OCI-LY7 (cell line): ENCODE measurements around the gene GRM6. TPM values are rescaled to one million over a fixed set of nuclear protein-coding genes. Genes with fewer than 3 reads are reported as not detected.

Experiments used
- BruUV-seq: library from RNA; stranded (reverse); fragments of 400-500 nt; replicated peaks from 2 replicates; lab custom pipeline; 2021; lab: Mats Ljungman, UMichigan
- CTCF ChIA-PET: fragments of 300-600 bp; sonication (Branson Sonifier 250); formaldehyde crosslinking; loops from one replicate; lab custom pipeline; 2022; ENCODE audit warnings: antibody characterized with exemption; ENCODE audit not compliant: unreplicated experiment; lab: Charles Lee
- POLR2A ChIA-PET: fragments of 300-600 bp; sonication (Branson Sonifier 250); formaldehyde crosslinking; loops from one replicate; lab custom pipeline; 2022; ENCODE audit warnings: antibody characterized with exemption; lab: Charles Lee
- DNase-seq: peaks from one replicate; pipeline ENCODE4 v3.0.0-alpha.2; 2015; ENCODE audit warnings: low spot score
- H2AFZ ChIP-seq: fragments of 200-600 bp; sonication (generic), shearing (Covaris generic); 2 replicates; pipeline ENCODE4 v1.6.1; 2014; ENCODE audit warnings: mild to moderate bottlenecking, antibody characterized with exemption, low read length, moderate library complexity
- H3K27ac ChIP-seq: fragments of 200-600 bp; sonication (generic); 2 replicates; pipeline ENCODE4 v1.5.1; 2014; ENCODE audit warnings: mixed run types, low read depth, mild to moderate bottlenecking, moderate library complexity, low read length, inconsistent platforms; ENCODE audit not compliant: poor library complexity, severe bottlenecking
- H3K36me3 ChIP-seq: fragments of 200-600 bp; sonication (generic); 2 replicates; pipeline ENCODE4 v1.6.1; 2014; ENCODE audit warnings: mild to moderate bottlenecking, antibody characterized with exemption, low read length, moderate library complexity, mixed read lengths; ENCODE audit not compliant: insufficient read depth
- H3K4me1 ChIP-seq: fragments of 200-600 bp; sonication (generic); 2 replicates; pipeline ENCODE4 v1.5.1; 2014; ENCODE audit warnings: mild to moderate bottlenecking, low read length; ENCODE audit not compliant: insufficient read depth, poor library complexity, severe bottlenecking
- H3K4me2 ChIP-seq: fragments of 200-600 bp; sonication (generic); 2 replicates; pipeline ENCODE4 v1.6.1; 2014; ENCODE audit warnings: mild to moderate bottlenecking, low read length
- H3K4me3 ChIP-seq: fragments of 200-600 bp; sonication (generic); 2 replicates; pipeline ENCODE4 v1.5.1; 2014; ENCODE audit warnings: mild to moderate bottlenecking, low read depth, low read length; ENCODE audit not compliant: poor library complexity, severe bottlenecking
- H3K79me2 ChIP-seq: fragments of 200-600 bp; sonication (generic); 2 replicates; pipeline ENCODE4 v1.6.1; 2016; ENCODE audit warnings: low read depth, mild to moderate bottlenecking, low read length, moderate library complexity, mixed read lengths; ENCODE audit not compliant: insufficient read depth
- H3K9me2 ChIP-seq: fragments of 200-600 bp; sonication (generic); 2 replicates; pipeline ENCODE4 v1.6.1; 2016; ENCODE audit warnings: mild to moderate bottlenecking, low read length, mixed read lengths; ENCODE audit not compliant: insufficient read depth
- H3K9me3 ChIP-seq: fragments of 200-600 bp; sonication (generic); 2 replicates; pipeline ENCODE4 v1.6.1; 2014; ENCODE audit warnings: mild to moderate bottlenecking, mixed run types, low read length, mixed read lengths
- H4K20me1 ChIP-seq: fragments of 200-600 bp; sonication (generic); 2 replicates; pipeline ENCODE4 v1.6.1; 2014; ENCODE audit warnings: mild to moderate bottlenecking, antibody characterized with exemption, low read length, moderate library complexity, mixed read lengths; ENCODE audit not compliant: insufficient read depth
- CTCF ChIP-seq: fragments of 200-600 bp; sonication (generic); conservative IDR thresholded peaks from 2 replicates; pipeline ENCODE4 v1.5.1; 2014; ENCODE audit warnings: mild to moderate bottlenecking, antibody characterized with exemption, low read length, moderate library complexity, mixed read lengths
- EZH2phosphoT487 ChIP-seq: fragments of 200-600 bp; sonication (generic); IDR thresholded peaks from 2 replicates; pipeline ENCODE4 v1.6.1; 2018; ENCODE audit warnings: low read depth, borderline replicate concordance, mild to moderate bottlenecking, mixed run types, antibody characterized with exemption, low read length, moderate library complexity, mixed read lengths
- intact Hi-C: fragments of 100-400 bp; cut with micrococcal nuclease; formaldehyde crosslinking; loops from one replicate; pipeline ENCODE4 v1.10.0; 2022; ENCODE audit not compliant: unreplicated experiment
- total RNA-seq, 2 experiments: library from RNA; depleted of rRNA in 1 of 2; stranded (reverse); fragments of >200 nt in 1 of 2; shearing (Covaris generic) in 1 of 2; gene quantifications; 2 replicates each; pipeline ENCODE4 v1.2.3, GENCODE V29; 2014 to 2022

Gene GRM6
- total RNA-seq, 2 experiments from 2014 or later = not detected

GRCh38 chr5:178940569-178941360 is 54.4 kb downstream of the GRM6 start, which contains the start of gene ZNF454:
Gene ZNF454 (plus strand): TSS chr5:178941198. CDS start chr5:178942792, 1,594 bp downstream.
- Histone ChIP-seq H3K4me3 (no peak within 1 kb of the TSS), H4K20me1 (no peaks in the 10 kb centered on the region), H3K27ac (no peak within 1 kb of the TSS), H3K79me2 (no peaks in the 10 kb centered on the region), H3K9me2 (no peaks in the 10 kb centered on the region), H3K9me3 (no peaks in the 10 kb centered on the region), H3K4me2 (no peak within 1 kb of the TSS), H3K4me1 (no peaks in the 10 kb centered on the region), H2AFZ (no peak within 1 kb of the TSS), H3K36me3 (no peaks in the 10 kb centered on the region)
- DNase-seq = no peak
- ChIA-PET CTCF (no interaction called here), POLR2A (no interaction called here)
- TF ChIP-seq EZH2phosphoT487 (no peak), CTCF (no peak)
- intact Hi-C loops = no loop called here
- BruUV-seq = no TSS peak

- H3K9me3 ChIP-seq = peaks cover 36% of the 10 kb centered on the region
- no peak for DNase-seq
- no peak overlapping the region for H3K4me2 ChIP-seq
- no peak for TF ChIP-seq CTCF
- no peak for TF ChIP-seq EZH2phosphoT487
- intact Hi-C loops = no loop called here
- H3K4me1 ChIP-seq = no peaks in the 10 kb centered on the region
- H3K36me3 ChIP-seq = no peaks in the 10 kb centered on the region
- no peak overlapping the region for H3K27ac ChIP-seq
- POLR2A ChIA-PET = no interaction called here
- no peaks in the 10 kb centered on the region for H3K9me2 ChIP-seq
- no peak overlapping the region for H2AFZ ChIP-seq
- H4K20me1 ChIP-seq = no peaks in the 10 kb centered on the region
- CTCF ChIA-PET = no interaction called here
- H3K79me2 ChIP-seq = no peaks in the 10 kb centered on the region
- no peak overlapping the region for H3K4me3 ChIP-seq
- no TSS peak for BruUV-seq
These were observed 63.0 kb downstream of the GRM6 start for GRCh38 chr5:178931846-178932760.

Other genes starting within 250 kb of the GRM6 start
- gene ZNF354B, start 135.4 kb downstream of the GRM6 start, total RNA-seq (2014; rRNA removed; shearing (Covaris generic)) = 13.4 and 15.2 TPM in 2 replicates
- gene ZNF354B, start 135.4 kb downstream of the GRM6 start, total RNA-seq (2022) = 11.7 and 12.1 TPM in 2 replicates
- 0.22 and 0.31 TPM in 2 replicates for gene ZFP2, start 99.4 kb downstream of the GRM6 start, total RNA-seq (2014; rRNA removed; shearing (Covaris generic))
- 0.32 TPM in 1 of 2 replicates, not detected in the other for gene ZFP2, start 99.4 kb downstream of the GRM6 start, total RNA-seq (2022)
- not detected in 2 replicates for gene ZNF454, start 54.1 kb downstream of the GRM6 start, total RNA-seq (2014; rRNA removed; shearing (Covaris generic))
- gene ZNF454, start 54.1 kb downstream of the GRM6 start, total RNA-seq (2022) = not detected in 2 replicates
- gene ZNF879, start 28.5 kb upstream of the GRM6 start, total RNA-seq (2014; rRNA removed; shearing (Covaris generic)) = 0.72 and 1.3 TPM in 2 replicates
- 0.55 and 0.65 TPM in 2 replicates for gene ZNF879, start 28.5 kb upstream of the GRM6 start, total RNA-seq (2022)
- not detected in 2 replicates for gene ZNF354C, start 65.1 kb upstream of the GRM6 start, total RNA-seq (2014; rRNA removed; shearing (Covaris generic))
- not detected in 2 replicates for gene ZNF354C, start 65.1 kb upstream of the GRM6 start, total RNA-seq (2022)